Mucosa of stomach (tissue), 1 donor: ENCODE results near the gene USP25.

Experiments
- H3K27me3 ChIP-seq: one replicate; pipeline ENCODE4 v1.7.0; 2013; ENCODE audit warnings: mild to moderate bottlenecking, low read length; ENCODE audit not compliant: control insufficient read depth, insufficient read depth
- H3K36me3 ChIP-seq: one replicate; pipeline ENCODE4 v1.7.0; 2013; ENCODE audit warnings: low read length; ENCODE audit not compliant: control insufficient read depth, insufficient read depth
- H3K4me1 ChIP-seq: one replicate; pipeline ENCODE4 v1.7.0; 2013; ENCODE audit warnings: mild to moderate bottlenecking, low read length; ENCODE audit not compliant: control insufficient read depth, insufficient read depth
- H3K4me3 ChIP-seq: one replicate; pipeline ENCODE4 v1.7.0; 2013; ENCODE audit warnings: low read length
- H3K9ac ChIP-seq: one replicate; pipeline ENCODE4 v1.7.0; 2013; ENCODE audit warnings: mild to moderate bottlenecking, low read length, moderate library complexity
- H3K9me3 ChIP-seq: one replicate; pipeline ENCODE4 v1.7.0; 2013; ENCODE audit warnings: mild to moderate bottlenecking, low read length, moderate library complexity; ENCODE audit not compliant: control insufficient read depth
- donor health status: Pancreatic carcinoma.

The USP25 gene

GRCh38 chr21:15752763-15753407 is 23.1 kb downstream of the USP25 start:
- H3K27me3 ChIP-seq, result no peaks in the 10 kb centered on the region
- no peak overlapping the region for H3K4me3 ChIP-seq
- no peak overlapping the region for H3K9ac ChIP-seq
- no peaks in the 10 kb centered on the region for H3K9me3 ChIP-seq
- no peaks in the 10 kb centered on the region for H3K36me3 ChIP-seq
- H3K4me1 ChIP-seq, result peaks cover 37% of the 10 kb centered on the region

- H3K9ac ChIP-seq, result no peak overlapping the region
- H3K27me3 ChIP-seq, result no peaks in the 10 kb centered on the region
- H3K4me3 ChIP-seq, result no peak overlapping the region
- peaks cover 37% of the 10 kb centered on the region for H3K4me1 ChIP-seq
- H3K9me3 ChIP-seq, result no peaks in the 10 kb centered on the region
- H3K36me3 ChIP-seq, result no peaks in the 10 kb centered on the region
Observed at GRCh38 chr21:15753741-15754140, 24.0 kb downstream of the USP25 start.

- no peak overlapping the region for H3K4me3 ChIP-seq
- H3K36me3 ChIP-seq, result no peaks in the 10 kb centered on the region
- H3K4me1 ChIP-seq, result peaks cover 32% of the 10 kb centered on the region
- H3K9me3 ChIP-seq, result no peaks in the 10 kb centered on the region
- no peaks in the 10 kb centered on the region for H3K27me3 ChIP-seq
- no peak overlapping the region for H3K9ac ChIP-seq
Observed at GRCh38 chr21:15754640-15755039, 24.9 kb downstream of the USP25 start.

GRCh38 chr21:15755125-15755524 is 25.3 kb downstream of the USP25 start:
- Histone ChIP-seq H3K4me3 (no peak overlapping the region), H3K27me3 (no peaks in the 10 kb centered on the region), H3K9me3 (no peaks in the 10 kb centered on the region), H3K4me1 (peaks cover 32% of the 10 kb centered on the region), H3K36me3 (no peaks in the 10 kb centered on the region), H3K9ac (no peak overlapping the region)

- H3K4me1 ChIP-seq, result peaks cover 29% of the 10 kb centered on the region
- no peak overlapping the region for H3K4me3 ChIP-seq
- H3K9me3 ChIP-seq, result no peaks in the 10 kb centered on the region
- H3K9ac ChIP-seq, result no peak overlapping the region
- H3K27me3 ChIP-seq, result no peaks in the 10 kb centered on the region
- no peaks in the 10 kb centered on the region for H3K36me3 ChIP-seq
Observed at GRCh38 chr21:15759469-15759868, 29.7 kb downstream of the USP25 start.

GRCh38 chr21:15761507-15762100 is 31.8 kb downstream of the USP25 start:
- Histone ChIP-seq H3K4me3 (no peak overlapping the region), H3K4me1 (peaks cover 17% of the 10 kb centered on the region), H3K9ac (no peak overlapping the region), H3K27me3 (no peaks in the 10 kb centered on the region), H3K9me3 (no peaks in the 10 kb centered on the region), H3K36me3 (no peaks in the 10 kb centered on the region)

GRCh38 chr21:15763359-15763758 is 33.6 kb downstream of the USP25 start:
- no peaks in the 10 kb centered on the region for H3K9me3 ChIP-seq
- no peak overlapping the region for H3K4me3 ChIP-seq
- H3K4me1 ChIP-seq, result peaks cover 28% of the 10 kb centered on the region
- no peaks in the 10 kb centered on the region for H3K27me3 ChIP-seq
- no peak overlapping the region for H3K9ac ChIP-seq
- H3K36me3 ChIP-seq, result no peaks in the 10 kb centered on the region

- H3K4me1 ChIP-seq, result peaks cover 24% of the 10 kb centered on the region
- H3K9me3 ChIP-seq, result no peaks in the 10 kb centered on the region
- no peak overlapping the region for H3K4me3 ChIP-seq
- H3K27me3 ChIP-seq, result no peaks in the 10 kb centered on the region
- H3K36me3 ChIP-seq, result no peaks in the 10 kb centered on the region
- H3K9ac ChIP-seq, result no peak overlapping the region
Observed at GRCh38 chr21:15764878-15765277, 35.1 kb downstream of the USP25 start.

- Histone ChIP-seq H3K9me3 (no peaks in the 10 kb centered on the region), H3K4me3 (no peak overlapping the region), H3K27me3 (no peaks in the 10 kb centered on the region), H3K9ac (no peak overlapping the region), H3K36me3 (no peaks in the 10 kb centered on the region), H3K4me1 (peaks cover 12% of the 10 kb centered on the region)
Observed at GRCh38 chr21:15766952-15767603, 37.3 kb downstream of the USP25 start.

GRCh38 chr21:15768045-15768601 is 38.3 kb downstream of the USP25 start:
- H3K9ac ChIP-seq, result no peak overlapping the region
- no peak overlapping the region for H3K4me3 ChIP-seq
- H3K4me1 ChIP-seq, result peaks cover 12% of the 10 kb centered on the region
- H3K27me3 ChIP-seq, result no peaks in the 10 kb centered on the region
- no peaks in the 10 kb centered on the region for H3K36me3 ChIP-seq
- H3K9me3 ChIP-seq, result no peaks in the 10 kb centered on the region

- H3K4me1 ChIP-seq, result peaks cover 12% of the 10 kb centered on the region
- no peak overlapping the region for H3K9ac ChIP-seq
- no peaks in the 10 kb centered on the region for H3K27me3 ChIP-seq
- no peaks in the 10 kb centered on the region for H3K9me3 ChIP-seq
- no peak overlapping the region for H3K4me3 ChIP-seq
- H3K36me3 ChIP-seq, result no peaks in the 10 kb centered on the region
Observed at GRCh38 chr21:15768853-15769252, 39.1 kb downstream of the USP25 start.

- Histone ChIP-seq H3K4me1 (peaks cover 12% of the 10 kb centered on the region), H3K9ac (no peak overlapping the region), H3K9me3 (no peaks in the 10 kb centered on the region)
Observed at GRCh38 chr21:15771311-15771710, 41.5 kb downstream of the USP25 start.

More at GRCh38 chr21:15771311-15771710, 41.5 kb downstream of the USP25 start:
- Histone ChIP-seq H3K4me3 (no peak overlapping the region), H3K36me3 (no peaks in the 10 kb centered on the region), H3K27me3 (no peaks in the 10 kb centered on the region)
